HL-60 (cell line): ENCODE data around the gene ORMDL2.

Experiments used
- POLR2AphosphoS5 ChIP-seq: IDR thresholded peaks from 2 replicates; pipeline ENCODE4 v1.6.1; 2012; ENCODE audit warnings: low read depth
- TF ChIP-seq, protein P1 (sequence below): IDR thresholded peaks from one replicate; pipeline ENCODE4 v1.5.1; 2011; ENCODE audit warnings: low read length, control low read depth, inconsistent platforms; ENCODE audit not compliant: insufficient read depth

DNA sequence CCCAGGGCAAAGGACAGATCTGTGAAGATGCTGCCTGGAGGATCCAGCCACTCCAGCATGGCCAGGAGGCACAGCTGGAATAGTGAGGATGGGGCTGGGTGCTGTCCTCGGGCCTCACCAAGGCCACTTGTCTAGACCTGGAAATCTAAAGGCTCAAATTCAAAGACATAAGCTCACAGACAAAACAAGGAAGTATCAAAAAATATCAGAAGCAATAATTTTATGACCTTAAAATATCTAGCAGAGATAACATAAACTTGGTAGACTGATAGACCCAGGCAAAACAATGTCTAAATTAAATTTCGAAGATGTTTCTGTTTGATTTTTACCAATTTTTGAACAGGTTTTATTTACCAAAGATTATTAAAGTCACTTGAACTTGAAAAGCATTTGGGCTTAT is 47.5 kb downstream of the ORMDL2 start:
- TF ChIP-seq, protein P1, sequence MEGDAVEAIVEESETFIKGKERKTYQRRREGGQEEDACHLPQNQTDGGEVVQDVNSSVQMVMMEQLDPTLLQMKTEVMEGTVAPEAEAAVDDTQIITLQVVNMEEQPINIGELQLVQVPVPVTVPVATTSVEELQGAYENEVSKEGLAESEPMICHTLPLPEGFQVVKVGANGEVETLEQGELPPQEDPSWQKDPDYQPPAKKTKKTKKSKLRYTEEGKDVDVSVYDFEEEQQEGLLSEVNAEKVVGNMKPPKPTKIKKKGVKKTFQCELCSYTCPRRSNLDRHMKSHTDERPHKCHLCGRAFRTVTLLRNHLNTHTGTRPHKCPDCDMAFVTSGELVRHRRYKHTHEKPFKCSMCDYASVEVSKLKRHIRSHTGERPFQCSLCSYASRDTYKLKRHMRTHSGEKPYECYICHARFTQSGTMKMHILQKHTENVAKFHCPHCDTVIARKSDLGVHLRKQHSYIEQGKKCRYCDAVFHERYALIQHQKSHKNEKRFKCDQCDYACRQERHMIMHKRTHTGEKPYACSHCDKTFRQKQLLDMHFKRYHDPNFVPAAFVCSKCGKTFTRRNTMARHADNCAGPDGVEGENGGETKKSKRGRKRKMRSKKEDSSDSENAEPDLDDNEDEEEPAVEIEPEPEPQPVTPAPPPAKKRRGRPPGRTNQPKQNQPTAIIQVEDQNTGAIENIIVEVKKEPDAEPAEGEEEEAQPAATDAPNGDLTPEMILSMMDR = no peak
- TF ChIP-seq POLR2AphosphoS5 = no peak
